Activated naive CD8-positive, alpha-beta T cell treated with anti-CD3 and anti-CD28 coated beads for 36 hours (primary cell): Measurements from ENCODE around the gene MESP2. TPM values are rescaled to one million over a fixed set of nuclear protein-coding genes. Genes with fewer than 3 reads are reported as not detected.

Source experiments
- DNase-seq: peaks from one replicate; pipeline ENCODE4 v3.0.0; 2021
- H3K27ac Mint-ChIP-seq: one replicate; pipeline ENCODE4 v1.8.0; 2022; ENCODE audit warnings: mild to moderate bottlenecking, moderate library complexity, mixed read lengths
- H3K27me3 Mint-ChIP-seq: one replicate; pipeline ENCODE4 v1.8.0; 2022; ENCODE audit warnings: mild to moderate bottlenecking, mixed read lengths
- H3K36me3 Mint-ChIP-seq: one replicate; pipeline ENCODE4 v1.8.0; 2021; ENCODE audit warnings: mild to moderate bottlenecking, mixed read lengths
- H3K4me1 Mint-ChIP-seq: one replicate; pipeline ENCODE4 v1.8.0; 2021; ENCODE audit warnings: mixed read lengths
- H3K4me3 Mint-ChIP-seq: one replicate; pipeline ENCODE4 v1.8.0; 2022; ENCODE audit warnings: mild to moderate bottlenecking, moderate library complexity, mixed read lengths
- H3K9me3 Mint-ChIP-seq: one replicate; pipeline ENCODE4 v1.8.0; 2022; ENCODE audit warnings: mixed read lengths
- total RNA-seq, 2 experiments: library from RNA; stranded (reverse); gene quantifications; one replicate each; pipeline ENCODE4 v1.2.3, GENCODE V29; 2021

MESP2 gene
- total RNA-seq, 2 experiments from 2014 or later = not detected

- Mint-ChIP-seq H3K4me1 (peaks cover 2% of the 10 kb centered on the region), H3K9me3 (no peaks in the 10 kb centered on the region), H3K27me3 (peaks cover 17% of the 10 kb centered on the region), H3K27ac (no peak overlapping the region), H3K4me3 (no peak overlapping the region), H3K36me3 (no peaks in the 10 kb centered on the region)
- DNase-seq = no peak
These were observed 33.1 kb downstream of the MESP2 start for GRCh38 chr15:89809093-89809786.

GRCh38 chr15:89809787-89810148 is 33.6 kb downstream of the MESP2 start:
- no peaks in the 10 kb centered on the region for H3K36me3 Mint-ChIP-seq
- H3K4me1 Mint-ChIP-seq = peaks cover 2% of the 10 kb centered on the region
- no peaks in the 10 kb centered on the region for H3K9me3 Mint-ChIP-seq
- no peak overlapping the region for H3K27ac Mint-ChIP-seq
- peaks cover 19% of the 10 kb centered on the region for H3K27me3 Mint-ChIP-seq
- DNase-seq = no peak
- H3K4me3 Mint-ChIP-seq = no peak overlapping the region

- H3K4me1 Mint-ChIP-seq = peaks cover 2% of the 10 kb centered on the region
- no peak overlapping the region for H3K27ac Mint-ChIP-seq
- H3K36me3 Mint-ChIP-seq = peaks cover 3% of the 10 kb centered on the region
These were observed 34.7 kb downstream of the MESP2 start for GRCh38 chr15:89810837-89811236.

GRCh38 chr15:89812011-89812846 is 36.1 kb downstream of the MESP2 start:
- H3K4me3 Mint-ChIP-seq = no peak overlapping the region
- no peak overlapping the region for H3K27ac Mint-ChIP-seq
- H3K9me3 Mint-ChIP-seq = peaks cover 8% of the 10 kb centered on the region
- H3K27me3 Mint-ChIP-seq = peaks cover 41% of the 10 kb centered on the region
- H3K4me1 Mint-ChIP-seq = peaks cover 2% of the 10 kb centered on the region
- DNase-seq = no peak
- peaks cover 3% of the 10 kb centered on the region for H3K36me3 Mint-ChIP-seq

More at GRCh38 chr15:89810837-89811236, 34.7 kb downstream of the MESP2 start:
- Mint-ChIP-seq H3K4me3 (no peak overlapping the region), H3K9me3 (peaks cover 4% of the 10 kb centered on the region), H3K27me3 (peaks cover 29% of the 10 kb centered on the region)
- DNase-seq = no peak

- H3K4me1 Mint-ChIP-seq = peaks cover 2% of the 10 kb centered on the region
- peaks cover 8% of the 10 kb centered on the region for H3K9me3 Mint-ChIP-seq
- H3K27ac Mint-ChIP-seq = no peak overlapping the region
- peaks cover 3% of the 10 kb centered on the region for H3K36me3 Mint-ChIP-seq
- no peak overlapping the region for H3K4me3 Mint-ChIP-seq
- DNase-seq = no peak
- H3K27me3 Mint-ChIP-seq = peaks cover 45% of the 10 kb centered on the region
These were observed 36.8 kb downstream of the MESP2 start for GRCh38 chr15:89812847-89813320.

GRCh38 chr15:89813381-89814111 is 37.4 kb downstream of the MESP2 start:
- peaks cover 2% of the 10 kb centered on the region for H3K4me1 Mint-ChIP-seq
- peaks cover 8% of the 10 kb centered on the region for H3K9me3 Mint-ChIP-seq
- H3K36me3 Mint-ChIP-seq = peaks cover 3% of the 10 kb centered on the region
- peaks cover 51% of the 10 kb centered on the region for H3K27me3 Mint-ChIP-seq
- H3K27ac Mint-ChIP-seq = no peak overlapping the region
- no peak overlapping the region for H3K4me3 Mint-ChIP-seq
- no peak for DNase-seq

- Mint-ChIP-seq H3K4me1 (peaks cover 2% of the 10 kb centered on the region), H3K27me3 (peaks cover 53% of the 10 kb centered on the region), H3K27ac (no peak overlapping the region), H3K36me3 (peaks cover 3% of the 10 kb centered on the region), H3K9me3 (peaks cover 8% of the 10 kb centered on the region), H3K4me3 (no peak overlapping the region)
- DNase-seq = no peak
These were observed 38.1 kb downstream of the MESP2 start for GRCh38 chr15:89814112-89814742.

- H3K27ac Mint-ChIP-seq = no peak overlapping the region
- peaks cover 3% of the 10 kb centered on the region for H3K36me3 Mint-ChIP-seq
- H3K4me3 Mint-ChIP-seq = no peak overlapping the region
- DNase-seq = no peak
- peaks cover 8% of the 10 kb centered on the region for H3K9me3 Mint-ChIP-seq
- peaks cover 60% of the 10 kb centered on the region for H3K27me3 Mint-ChIP-seq
- H3K4me1 Mint-ChIP-seq = peaks cover 2% of the 10 kb centered on the region
These were observed 39.6 kb downstream of the MESP2 start for GRCh38 chr15:89815769-89816168.

GRCh38 chr15:89817701-89818280 is 41.7 kb downstream of the MESP2 start:
- peaks cover 76% of the 10 kb centered on the region for H3K27me3 Mint-ChIP-seq
- peaks cover 8% of the 10 kb centered on the region for H3K9me3 Mint-ChIP-seq

GRCh38 chr15:89818287-89818686 is 42.2 kb downstream of the MESP2 start:
- no peak overlapping the region for H3K4me3 Mint-ChIP-seq

More at GRCh38 chr15:89817701-89818280, 41.7 kb downstream of the MESP2 start:
- H3K4me1 Mint-ChIP-seq = peaks cover 2% of the 10 kb centered on the region
- H3K27ac Mint-ChIP-seq = no peak overlapping the region
- no peak for DNase-seq
- peaks cover 3% of the 10 kb centered on the region for H3K36me3 Mint-ChIP-seq
- no peak overlapping the region for H3K4me3 Mint-ChIP-seq

GRCh38 chr15:89820666-89821611 is 44.8 kb downstream of the MESP2 start:
- Mint-ChIP-seq H3K36me3 (no peaks in the 10 kb centered on the region), H3K9me3 (peaks cover 3% of the 10 kb centered on the region), H3K4me3 (no peak overlapping the region), H3K4me1 (no peaks in the 10 kb centered on the region), H3K27me3 (peaks cover 50% of the 10 kb centered on the region), H3K27ac (no peak overlapping the region)
- no peak for DNase-seq

More at GRCh38 chr15:89818287-89818686, 42.2 kb downstream of the MESP2 start:
- H3K27me3 Mint-ChIP-seq = peaks cover 72% of the 10 kb centered on the region
- peaks cover 8% of the 10 kb centered on the region for H3K9me3 Mint-ChIP-seq
- DNase-seq = no peak
- H3K4me1 Mint-ChIP-seq = peaks cover 2% of the 10 kb centered on the region
- no peak overlapping the region for H3K27ac Mint-ChIP-seq
- H3K36me3 Mint-ChIP-seq = peaks cover 3% of the 10 kb centered on the region

GRCh38 chr15:89822026-89822425 is 45.9 kb downstream of the MESP2 start:
- no peak for DNase-seq
- no peak overlapping the region for H3K27ac Mint-ChIP-seq
- no peaks in the 10 kb centered on the region for H3K36me3 Mint-ChIP-seq
- H3K4me1 Mint-ChIP-seq = no peaks in the 10 kb centered on the region
- no peaks in the 10 kb centered on the region for H3K9me3 Mint-ChIP-seq
- H3K4me3 Mint-ChIP-seq = no peak overlapping the region
- H3K27me3 Mint-ChIP-seq = peaks cover 40% of the 10 kb centered on the region

- no peak overlapping the region for H3K4me3 Mint-ChIP-seq
- no peaks in the 10 kb centered on the region for H3K4me1 Mint-ChIP-seq
- H3K36me3 Mint-ChIP-seq = no peaks in the 10 kb centered on the region
- no peak for DNase-seq
- H3K27ac Mint-ChIP-seq = no peak overlapping the region
- no peaks in the 10 kb centered on the region for H3K9me3 Mint-ChIP-seq
- H3K27me3 Mint-ChIP-seq = peaks cover 36% of the 10 kb centered on the region
These were observed 46.4 kb downstream of the MESP2 start for GRCh38 chr15:89822611-89822950.
